IMR-90 (cell line): ENCODE measurements around the gene PIGH. TPM values are rescaled to one million over a fixed set of nuclear protein-coding genes. Genes with fewer than 3 reads are reported as not detected.
"Not testable (repeated sequence)": the region's sequence is repeated elsewhere in the genome, so short reads cannot be mapped to it uniquely, and the experiment has no call there.

ENCODE experiments used
- ATAC-seq: fragments of 200-7000 bp; cut with Tn5 transposase; 2 replicates; pipeline ENCODE4 v1.9.1; 2020; ENCODE audit warnings: low read depth, mild to moderate bottlenecking, moderate library complexity
- BruUV-seq: library from RNA; stranded (reverse); fragments of 400-500 nt; replicated peaks from 2 replicates; lab custom pipeline; 2021; lab: Mats Ljungman, UMichigan
- CTCF ChIA-PET: fragments of 300-600 bp; formaldehyde crosslinking; extraction: SDS; loops from one replicate; lab custom pipeline; 2021; ENCODE audit warnings: antibody characterized with exemption; lab: Yijun Ruan, JAX
- POLR2A ChIA-PET: fragments of 300-600 bp; sonication (Branson Sonifier 250); formaldehyde crosslinking; loops from one replicate; lab custom pipeline; 2022; ENCODE audit warnings: antibody characterized with exemption; ENCODE audit not compliant: unreplicated experiment; lab: Charles Lee
- DNase-seq: peaks from one replicate; pipeline ENCODE4 v3.0.0; 2013
- H2AFZ ChIP-seq: replicated peaks from 2 replicates; pipeline ENCODE3; 2013; ENCODE audit warnings: low read length, mild to moderate bottlenecking; ENCODE audit not compliant: poor library complexity
- H2AK5ac ChIP-seq: 2 replicates; pipeline ENCODE4 v1.6.1; 2013; ENCODE audit warnings: low read depth, low read length, inconsistent platforms
- H2AK9ac ChIP-seq: replicated peaks from 2 replicates; pipeline ENCODE3; 2013; ENCODE audit warnings: mild to moderate bottlenecking, low read depth, low read length, moderate library complexity; ENCODE audit not compliant: poor library complexity
- H2BK120ac ChIP-seq: 2 replicates; pipeline ENCODE4 v1.6.1; 2013; ENCODE audit warnings: low read depth, low read length, inconsistent platforms
- H2BK15ac ChIP-seq: 3 replicates; pipeline ENCODE4 v1.6.1; 2013; ENCODE audit warnings: low read depth, low read length, inconsistent platforms
- H2BK20ac ChIP-seq: 2 replicates; pipeline ENCODE4 v1.6.1; 2013; ENCODE audit warnings: low read depth, mild to moderate bottlenecking, inconsistent platforms, low read length, moderate library complexity
- H2BK5ac ChIP-seq: 2 replicates; pipeline ENCODE4 v1.6.1; 2013; ENCODE audit warnings: mild to moderate bottlenecking, low read depth, low read length, inconsistent platforms; ENCODE audit not compliant: poor library complexity, severe bottlenecking
- H3K14ac ChIP-seq: replicated peaks from 2 replicates; pipeline ENCODE4 v1.6.1; 2013; ENCODE audit warnings: low read depth, low read length, inconsistent platforms
- H3K18ac ChIP-seq: 2 replicates; pipeline ENCODE4 v1.6.1; 2013; ENCODE audit warnings: low read depth, low read length, control low read depth
- H3K23ac ChIP-seq: 2 replicates; pipeline ENCODE4 v1.6.1; 2013; ENCODE audit warnings: low read depth, low read length, inconsistent platforms
- H3K27ac ChIP-seq: 2 replicates; pipeline ENCODE4 v1.5.1; 2013; ENCODE audit warnings: mild to moderate bottlenecking, control low read depth, low read length; ENCODE audit not compliant: insufficient read depth
- H3K27me3 ChIP-seq: 2 replicates; pipeline ENCODE4 v1.6.1; 2013; ENCODE audit warnings: low read length; ENCODE audit not compliant: control insufficient read depth, insufficient read depth
- H3K36me3 ChIP-seq: 2 replicates; pipeline ENCODE4 v1.6.1; 2013; ENCODE audit warnings: low read length, mixed read lengths; ENCODE audit not compliant: control insufficient read depth, insufficient read depth
- H3K4ac ChIP-seq: 2 replicates; pipeline ENCODE4 v1.6.1; 2013; ENCODE audit warnings: low read depth, low read length, inconsistent platforms
- H3K4me1 ChIP-seq: 2 replicates; pipeline ENCODE4 v1.6.1; 2013; ENCODE audit warnings: low read length, mixed read lengths; ENCODE audit not compliant: control insufficient read depth, insufficient read depth
- H3K4me2 ChIP-seq: 2 replicates; pipeline ENCODE4 v1.6.1; 2013; ENCODE audit warnings: low read depth, mild to moderate bottlenecking, control low read depth, low read length, moderate library complexity
- H3K4me3 ChIP-seq: 2 replicates; pipeline ENCODE4 v1.5.1; 2013; ENCODE audit warnings: low read depth, mild to moderate bottlenecking, control low read depth, low read length, moderate library complexity; ENCODE audit not compliant: insufficient read depth
- H3K56ac ChIP-seq: 2 replicates; pipeline ENCODE4 v1.6.1; 2013; ENCODE audit warnings: low read length, inconsistent platforms; ENCODE audit not compliant: insufficient read depth; ENCODE audit errors: extremely low read depth
- H3K79me1 ChIP-seq, 2 experiments: 2 replicates each; pipeline ENCODE4 v1.6.1; 2013; ENCODE audit warnings: low read length in 2 of 2, inconsistent platforms in 1 of 2, low read depth in 1 of 2
- H3K9ac ChIP-seq: 2 replicates; pipeline ENCODE4 v1.6.1; 2013; ENCODE audit warnings: low read depth, low read length, control low read depth
- H3K9me1 ChIP-seq: 2 replicates; pipeline ENCODE4 v1.6.1; 2013; ENCODE audit warnings: low read length, inconsistent platforms; ENCODE audit not compliant: insufficient read depth
- H3K9me3 ChIP-seq: 2 replicates; pipeline ENCODE4 v1.6.1; 2013; ENCODE audit warnings: low read length; ENCODE audit not compliant: control insufficient read depth, insufficient read depth
- H4K20me1 ChIP-seq: 2 replicates; pipeline ENCODE4 v1.6.1; 2013; ENCODE audit warnings: low read length, inconsistent platforms; ENCODE audit not compliant: insufficient read depth
- H4K5ac ChIP-seq: 2 replicates; pipeline ENCODE4 v1.6.1; 2013; ENCODE audit warnings: mild to moderate bottlenecking, low read depth, low read length, control low read depth
- H4K8ac ChIP-seq, 2 experiments: 2 replicates each; pipeline ENCODE4 v1.6.1; 2013; ENCODE audit warnings: low read depth in 2 of 2, low read length in 2 of 2, control low read depth in 1 of 2, inconsistent platforms in 1 of 2
- H4K91ac ChIP-seq: 2 replicates; pipeline ENCODE4 v1.6.1; 2013; ENCODE audit warnings: low read depth, low read length, inconsistent platforms; ENCODE audit not compliant: insufficient read depth
- WGBS, 2 experiments: methylation state at CpG; one replicate each; pipeline versions ENCODE4 v1.1.5 to v1.1.7; 2013; ENCODE audit warnings: missing lambda C conversion rate in 2 of 2; ENCODE audit not compliant: insufficient read length in 1 of 2; ENCODE audit errors: extremely low coverage in 2 of 2; 5-methylcytosine and 5-hydroxymethylcytosine counted together
- dilution Hi-C: fragments of 300-500 bp; cut with HindIII; formaldehyde crosslinking; loops from one replicate; pipeline ENCODE4 v1.14.3; 2018; ENCODE audit warnings: low sequenced_read_pairs; ENCODE audit not compliant: unreplicated experiment
- in situ Hi-C: fragments of 300-500 bp; cut with MboI; formaldehyde crosslinking; loops from 3 replicates; pipeline ENCODE4 v1.14.3; 2019; ENCODE audit warnings: low sequenced_read_pairs, inconsistent platforms, mixed read lengths
- intact Hi-C: fragments of 100-400 bp; cut with micrococcal nuclease; formaldehyde crosslinking; loops from 2 replicates; pipeline ENCODE4 v1.10.0; 2022
- polyA plus RNA-seq, 3 experiments: library from polyadenylated mRNA; depleted of rRNA; stranded (reverse); fragments of >200 nt; gene quantifications; 2 replicates each; pipeline ENCODE4 v1.2.3, GENCODE V29; 2012; ENCODE audit warnings: low replicate concordance in 1 of 3
- total RNA-seq: library from RNA; depleted of rRNA; stranded (reverse); fragments of >200 nt; gene quantifications from 2 replicates; pipeline ENCODE4 v1.2.3, GENCODE V29; 2012

Gene PIGH
- total and polyA plus RNA-seq, 2 of the 4 experiments (the other 2 are of a cell fraction), result 7.9 to 13.5 TPM

GRCh38 chr14:67626131-67626530, 26.1 kb upstream of the PIGH start:
- H2AFZ ChIP-seq, H4K8ac ChIP-seq, H2BK20ac ChIP-seq, H2AK5ac ChIP-seq, H3K79me1 ChIP-seq, H4K20me1 ChIP-seq, POLR2A ChIA-PET, H3K4me1 ChIP-seq, intact Hi-C loops, H3K56ac ChIP-seq, CTCF ChIA-PET, H3K36me3 ChIP-seq, in situ Hi-C loops, H3K9me3 ChIP-seq, H3K4ac ChIP-seq, dilution Hi-C loops, H3K23ac ChIP-seq, H3K9ac ChIP-seq, H2BK120ac ChIP-seq, H3K27me3 ChIP-seq, H2BK15ac ChIP-seq, H3K14ac ChIP-seq, DNase-seq, H3K27ac ChIP-seq, H4K91ac ChIP-seq, H3K4me2 ChIP-seq, ATAC-seq, H3K4me3 ChIP-seq, BruUV-seq, H2AK9ac ChIP-seq, H3K18ac ChIP-seq, H2BK5ac ChIP-seq, H4K5ac ChIP-seq, H3K9me1 ChIP-seq: not testable (repeated sequence)
- no CpG with 5 or more reads among the region's 1 CpG for WGBS, 2 experiments
